Neuronal stem cell (in vitro differentiated cells): Measurements from ENCODE around the gene RASGRP1.

Source experiments
- DNase-seq: peaks from one replicate; pipeline ENCODE4 v3.0.0-alpha.2; 2013; ENCODE audit warnings: low spot score
- H2AFZ ChIP-seq: one replicate; pipeline ENCODE4 v1.6.1; 2013; ENCODE audit warnings: mild to moderate bottlenecking, low read length, inconsistent platforms
- H2AK5ac ChIP-seq: 2 replicates; pipeline ENCODE4 v1.6.1; 2013; ENCODE audit warnings: low read depth, mild to moderate bottlenecking, inconsistent platforms, low read length, moderate library complexity, mixed read lengths
- H2BK120ac ChIP-seq: 2 replicates; pipeline ENCODE4 v1.6.1; 2013; ENCODE audit warnings: low read depth, mild to moderate bottlenecking, inconsistent platforms, low read length, moderate library complexity, mixed read lengths
- H2BK12ac ChIP-seq: one replicate; pipeline ENCODE4 v1.6.1; 2013; ENCODE audit warnings: low read length, inconsistent platforms
- H2BK15ac ChIP-seq: 2 replicates; pipeline ENCODE4 v1.6.1; 2013; ENCODE audit warnings: mild to moderate bottlenecking, low read length, inconsistent platforms, mixed read lengths
- H2BK5ac ChIP-seq: one replicate; pipeline ENCODE4 v1.6.1; 2013; ENCODE audit warnings: inconsistent platforms, mild to moderate bottlenecking, low read length, moderate library complexity
- H3K14ac ChIP-seq: one replicate; pipeline ENCODE4 v1.6.1; 2013; ENCODE audit warnings: low read length, inconsistent platforms
- H3K18ac ChIP-seq: 2 replicates; pipeline ENCODE4 v1.6.1; 2013; ENCODE audit warnings: low read length, inconsistent platforms
- H3K23ac ChIP-seq: 2 replicates; pipeline ENCODE4 v1.6.1; 2013; ENCODE audit warnings: low read depth, mild to moderate bottlenecking, mixed read lengths, low read length, inconsistent platforms; ENCODE audit not compliant: poor library complexity
- H3K27ac ChIP-seq: replicated peaks from 3 replicates; pipeline ENCODE4 v1.5.1; 2013; ENCODE audit warnings: low read length, inconsistent platforms
- H3K27me3 ChIP-seq, 3 experiments: 2 replicates each; pipeline ENCODE4 v1.6.1; 2013; ENCODE audit warnings: low read length in 3 of 3, mild to moderate bottlenecking in 2 of 3, inconsistent platforms in 1 of 3, low read depth in 1 of 3, mixed read lengths in 1 of 3, moderate library complexity in 1 of 3; ENCODE audit not compliant: control insufficient read depth in 3 of 3, insufficient read depth in 3 of 3
- H3K36me3 ChIP-seq, 2 donors: replicated peaks in 1 of 2; 2 replicates each; pipeline ENCODE4 v1.6.1; 2013; ENCODE audit warnings: low read length in 2 of 2; ENCODE audit not compliant: control insufficient read depth in 2 of 2, insufficient read depth in 2 of 2
- H3K4ac ChIP-seq: 2 replicates; pipeline ENCODE4 v1.6.1; 2013; ENCODE audit warnings: inconsistent platforms, mild to moderate bottlenecking, low read length, moderate library complexity
- H3K4me1 ChIP-seq, 2 donors: 1 replicate in 1 of 2; 2 replicates in 1 of 2; pipeline ENCODE4 v1.6.1; 2013; ENCODE audit warnings: low read length in 2 of 2, low read depth in 1 of 2; ENCODE audit not compliant: control insufficient read depth in 2 of 2, insufficient read depth in 1 of 2
- H3K4me2 ChIP-seq: one replicate; pipeline ENCODE4 v1.6.1; 2013; ENCODE audit warnings: mild to moderate bottlenecking, low read length, inconsistent platforms; ENCODE audit not compliant: insufficient read depth, poor library complexity, severe bottlenecking
- H3K4me3 ChIP-seq, 2 donors: 2 replicates each; pipeline ENCODE4 v1.5.1; 2013; ENCODE audit warnings: low read length in 2 of 2, mild to moderate bottlenecking in 2 of 2, inconsistent platforms in 1 of 2, moderate library complexity in 1 of 2
- H3K79me1 ChIP-seq: one replicate; pipeline ENCODE4 v1.6.1; 2013; ENCODE audit warnings: low read depth, mild to moderate bottlenecking, inconsistent platforms, low read length, moderate library complexity
- H3K9ac ChIP-seq: one replicate; pipeline ENCODE4 v1.6.1; 2013; ENCODE audit warnings: mild to moderate bottlenecking, low read depth, low read length, inconsistent platforms; ENCODE audit not compliant: poor library complexity
- H3K9me3 ChIP-seq, 2 donors: replicated peaks in 1 of 2; 2 replicates each; pipeline versions ENCODE3 to v1.6.1; 2013; ENCODE audit warnings: low read length in 2 of 2, mild to moderate bottlenecking in 2 of 2, inconsistent platforms in 1 of 2, low read depth in 1 of 2, mixed read lengths in 1 of 2, moderate library complexity in 1 of 2; ENCODE audit not compliant: control insufficient read depth in 2 of 2, insufficient read depth in 1 of 2
- H4K8ac ChIP-seq: one replicate; pipeline ENCODE4 v1.6.1; 2013; ENCODE audit warnings: low read depth, mild to moderate bottlenecking, inconsistent platforms, low read length, moderate library complexity
- H4K91ac ChIP-seq: one replicate; pipeline ENCODE4 v1.6.1; 2013; ENCODE audit warnings: low read length, low read depth, mild to moderate bottlenecking, inconsistent platforms; ENCODE audit not compliant: poor library complexity
- WGBS, 2 donors: extraction: QIAGEN DNeasy Blood & Tissue Kit; methylation state at CpG; one replicate each; pipeline ENCODE4 v1.1.7; 2013; ENCODE audit warnings: missing lambda C conversion rate in 2 of 2, mixed read lengths in 1 of 2; ENCODE audit not compliant: insufficient read length in 2 of 2, insufficient replicate concordance in 1 of 2; ENCODE audit errors: extremely low coverage in 2 of 2; 5-methylcytosine and 5-hydroxymethylcytosine counted together

RASGRP1 gene

GRCh38 chr15:38474155-38474757 lies 90.4 kb downstream of the RASGRP1 start:
- Histone ChIP-seq H2BK15ac (no peak overlapping the region), H2BK120ac (no peak overlapping the region), H3K36me3 (peaks cover 8 to 91% of the 10 kb centered on the region in 2 donors), H3K9ac (no peak overlapping the region), H3K4me2 (no peak overlapping the region), H3K4me1 (no peaks in the 10 kb centered on the region), H2BK5ac (no peak overlapping the region), H2AFZ (no peak overlapping the region), H3K4me3 (no peak overlapping the region), H3K18ac (no peak overlapping the region), H3K23ac (no peak overlapping the region), H4K8ac (no peak overlapping the region), H3K79me1 (no peaks in the 10 kb centered on the region), H2BK12ac (no peak overlapping the region), H2AK5ac (no peak overlapping the region), H3K9me3 (no peaks in the 10 kb centered on the region), H4K91ac (no peak overlapping the region), H3K27ac (no peak overlapping the region), H3K27me3 (no peaks in the 10 kb centered on the region), H3K4ac (no peak overlapping the region), H3K14ac (no peak overlapping the region)
- no CpG with 5 or more reads among the region's 4 CpGs for WGBS, 2 donors
- peak; percentile 39 for DNase-seq

- H3K4me2 ChIP-seq, result no peak overlapping the region
- no peaks in the 10 kb centered on the region for H3K9me3 ChIP-seq
- H3K27me3 ChIP-seq, result no peaks in the 10 kb centered on the region
- H2AFZ ChIP-seq, result no peak overlapping the region
- no peak overlapping the region for H3K4me3 ChIP-seq
- DNase-seq, result no peak
- no peak overlapping the region for H4K91ac ChIP-seq
- H2BK15ac ChIP-seq, result no peak overlapping the region
- no peak overlapping the region for H2AK5ac ChIP-seq
- no peak overlapping the region for H3K23ac ChIP-seq
- H2BK5ac ChIP-seq, result no peak overlapping the region
- H3K4ac ChIP-seq, result no peak overlapping the region
- WGBS, 2 donors, result no CpG with 5 or more reads among the region's 2 CpGs
- H2BK12ac ChIP-seq, result no peak overlapping the region
- no peak overlapping the region for H3K14ac ChIP-seq
- no peak overlapping the region for H3K18ac ChIP-seq
- H4K8ac ChIP-seq, result no peak overlapping the region
- H3K9ac ChIP-seq, result no peak overlapping the region
- no peaks in the 10 kb centered on the region for H3K79me1 ChIP-seq
- peaks cover 8 to 86% of the 10 kb centered on the region in 2 donors for H3K36me3 ChIP-seq
- no peak overlapping the region for H3K27ac ChIP-seq
- no peak overlapping the region for H2BK120ac ChIP-seq
- no peaks in the 10 kb centered on the region for H3K4me1 ChIP-seq
These were observed 92.6 kb downstream of the RASGRP1 start for GRCh38 chr15:38471974-38472373.

GRCh38 chr15:38470816-38471215 lies 93.8 kb downstream of the RASGRP1 start:
- H2AFZ ChIP-seq, result no peak overlapping the region
- peaks cover 8 to 85% of the 10 kb centered on the region in 2 donors for H3K36me3 ChIP-seq
- H3K4me3 ChIP-seq, result no peak overlapping the region
- H3K9ac ChIP-seq, result no peak overlapping the region
- no peak overlapping the region for H3K4me2 ChIP-seq
- H3K27ac ChIP-seq, result no peak overlapping the region
- no peak overlapping the region for H3K18ac ChIP-seq
- H3K4ac ChIP-seq, result no peak overlapping the region
- no peak overlapping the region for H2BK120ac ChIP-seq
- H4K91ac ChIP-seq, result no peak overlapping the region
- no peak overlapping the region for H4K8ac ChIP-seq
- H3K23ac ChIP-seq, result no peak overlapping the region
- WGBS, 2 donors, result no CpG with 5 or more reads among the region's 1 CpG
- H3K79me1 ChIP-seq, result no peaks in the 10 kb centered on the region
- H3K4me1 ChIP-seq, result no peaks in the 10 kb centered on the region
- no peak overlapping the region for H2AK5ac ChIP-seq
- H2BK12ac ChIP-seq, result no peak overlapping the region
- H3K27me3 ChIP-seq, result no peaks in the 10 kb centered on the region
- no peak overlapping the region for H3K14ac ChIP-seq
- no peaks in the 10 kb centered on the region for H3K9me3 ChIP-seq
- no peak overlapping the region for H2BK5ac ChIP-seq
- DNase-seq, result no peak
- H2BK15ac ChIP-seq, result no peak overlapping the region

- Histone ChIP-seq H3K4me2 (no peak overlapping the region), H3K9ac (no peak overlapping the region), H2AK5ac (no peak overlapping the region), H3K79me1 (no peaks in the 10 kb centered on the region), H2AFZ (no peak overlapping the region), H3K27ac (no peak overlapping the region), H3K27me3 (no peaks in the 10 kb centered on the region), H3K4me3 (no peak overlapping the region), H2BK12ac (no peak overlapping the region), H3K14ac (no peak overlapping the region), H3K36me3 (peaks cover 1 to 43% of the 10 kb centered on the region in 2 donors), H3K4ac (no peak overlapping the region), H3K23ac (no peak overlapping the region), H3K9me3 (no peaks in the 10 kb centered on the region), H4K91ac (no peak overlapping the region), H4K8ac (no peak overlapping the region), H2BK15ac (no peak overlapping the region), H2BK5ac (no peak overlapping the region), H2BK120ac (no peak overlapping the region), H3K4me1 (no peaks in the 10 kb centered on the region), H3K18ac (no peak overlapping the region)
- WGBS, 2 donors, result no CpG with 5 or more reads among the region's 4 CpGs
- no peak for DNase-seq
These were observed 99.9 kb downstream of the RASGRP1 start for GRCh38 chr15:38464675-38465074.
